AG20443 (cell line): ENCODE measurements around the gene PIK3CD.
A peak's percentile ranks its signal among the peaks of the same experiment; 100 is the strongest.
"Not testable (repeated sequence)": the region's sequence is repeated elsewhere in the genome, so short reads cannot be mapped to it uniquely, and the experiment has no call there.

ENCODE experiments used
- DNase-seq: peaks from one replicate; pipeline ENCODE4 v3.0.0; 2012; ENCODE audit warnings: low spot score, mixed read lengths

PIK3CD gene

DNA sequence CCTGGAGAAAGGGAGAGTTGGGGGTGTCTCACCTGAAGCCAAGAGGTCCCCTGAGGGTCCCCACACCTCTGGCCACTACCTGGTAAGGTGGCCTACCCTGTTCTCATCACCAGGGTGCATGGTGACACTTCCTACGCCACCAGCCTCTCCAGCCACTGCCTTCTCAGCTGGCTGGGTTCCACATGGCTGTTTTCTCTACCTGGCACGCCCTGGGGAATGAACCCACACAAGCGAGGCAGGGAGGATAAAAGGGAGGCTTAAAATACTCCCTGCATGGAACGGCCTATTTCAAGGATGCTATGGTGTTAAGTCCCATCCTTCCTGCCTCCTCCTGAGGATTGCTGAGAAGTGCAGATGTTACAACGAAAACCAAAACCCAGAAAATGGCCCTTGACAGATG lies 84.7 kb downstream of the PIK3CD start:
- no peak for DNase-seq

DNA sequence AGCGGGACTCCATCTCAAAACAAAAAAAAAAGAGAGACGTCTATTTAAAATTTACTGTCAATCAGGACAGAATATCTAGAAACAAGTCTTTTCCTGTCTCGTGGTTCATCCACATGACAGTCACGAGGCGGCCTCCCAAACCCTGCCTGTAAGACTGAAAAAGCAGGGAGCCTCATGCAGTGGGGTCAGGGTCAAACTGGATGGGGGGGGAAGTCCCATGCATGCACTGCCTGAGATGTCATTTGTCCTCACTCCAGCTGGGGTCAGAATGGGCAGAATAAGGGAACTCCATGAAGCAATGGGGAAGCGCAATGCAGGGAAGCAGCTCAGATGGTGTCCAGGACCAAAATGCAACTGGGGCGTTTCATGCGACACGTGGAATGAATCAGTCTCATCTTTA lies 85.5 kb downstream of the PIK3CD start:
- no peak for DNase-seq

DNA sequence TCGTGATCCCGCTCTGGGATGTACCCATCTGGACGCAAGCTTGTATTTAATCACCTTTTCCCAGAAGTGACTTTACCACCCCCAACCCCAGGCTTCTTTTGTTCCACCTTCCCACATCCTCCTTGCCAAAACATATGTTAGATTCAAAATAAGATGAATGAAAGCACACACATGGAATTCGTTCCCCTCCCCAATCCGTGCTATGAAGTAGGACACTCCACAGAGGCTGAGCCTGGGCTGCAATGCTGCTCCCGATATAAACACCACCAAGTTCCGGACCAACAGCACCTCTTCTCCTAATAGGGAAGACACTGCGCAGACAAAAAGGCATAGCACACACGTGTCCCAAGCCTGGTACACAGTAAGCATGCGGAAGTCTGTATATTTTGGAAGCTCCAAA lies 86.1 kb downstream of the PIK3CD start:
- DNase-seq = no peak

DNA sequence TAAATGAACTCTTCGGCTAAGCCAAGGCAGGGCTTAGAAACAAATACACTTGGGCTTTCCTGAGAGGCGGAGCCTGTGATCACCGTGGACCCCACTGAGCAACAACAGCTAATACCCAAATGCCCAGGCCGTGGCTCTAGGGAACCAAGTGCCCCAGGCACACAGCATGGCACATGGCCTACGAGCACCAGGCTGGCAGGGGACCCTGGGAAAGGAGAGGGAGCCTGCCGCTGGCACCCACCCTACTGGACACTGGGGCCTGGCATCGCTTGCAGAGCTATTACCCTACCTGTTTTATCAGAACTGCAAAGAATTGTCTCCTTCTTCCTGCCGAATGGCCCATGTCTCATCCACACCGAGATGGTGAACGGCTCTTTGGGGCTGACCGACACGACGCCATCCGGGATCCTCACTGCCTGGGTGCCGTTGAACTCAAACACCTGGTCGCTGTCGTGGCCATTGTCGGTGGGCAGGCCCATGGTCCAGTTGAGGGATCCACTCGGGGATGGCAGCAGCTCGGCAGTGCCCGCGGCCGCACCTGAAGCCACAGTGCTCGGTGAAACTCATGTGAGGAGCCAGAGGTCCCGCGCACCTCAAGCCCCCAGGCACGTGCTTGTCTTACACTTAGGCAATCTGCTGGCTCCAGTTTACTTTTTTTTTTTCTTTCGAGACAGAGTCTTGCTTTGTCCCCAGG lies 92.7 kb downstream of the PIK3CD start:
- DNase-seq = no peak

DNA sequence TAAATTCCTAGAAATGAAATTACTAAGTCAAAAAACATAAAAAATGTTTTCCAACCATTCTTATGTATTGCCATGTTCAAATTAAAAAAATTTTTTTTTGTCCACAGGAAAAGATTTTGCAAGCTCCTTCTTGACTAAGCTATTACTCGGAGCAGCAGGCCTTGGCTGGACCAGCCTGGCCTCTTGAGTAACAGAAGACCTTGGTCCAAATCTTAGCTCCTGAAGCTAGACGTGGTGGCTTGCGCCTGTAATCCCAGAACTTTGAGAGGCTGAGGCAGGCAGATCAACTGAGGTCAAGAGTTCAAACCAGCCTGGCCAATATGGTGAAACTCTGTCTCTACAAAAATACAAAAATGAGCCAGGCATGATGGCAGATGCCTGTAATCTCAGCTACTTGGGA lies 94.7 kb downstream of the PIK3CD start:
- no peak for DNase-seq

DNA sequence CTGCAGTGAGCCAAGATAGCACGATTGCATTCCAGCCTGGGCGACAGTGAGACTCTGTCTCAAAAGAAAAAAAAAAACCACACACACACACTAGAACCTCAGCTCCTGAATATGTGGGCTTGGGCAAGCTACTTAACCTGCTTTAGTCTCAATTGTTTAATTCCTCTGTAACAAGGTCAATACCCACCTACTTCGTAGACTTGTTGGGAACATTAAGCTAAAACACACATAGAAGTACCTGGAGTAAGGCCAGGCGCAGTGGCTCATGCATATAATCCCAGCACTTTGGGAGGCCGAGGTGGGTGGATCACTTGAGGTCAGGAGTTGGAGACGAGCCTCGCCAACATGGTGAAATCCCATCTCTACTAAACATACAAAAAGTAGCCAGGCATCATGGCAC lies 95.1 kb downstream of the PIK3CD start:
- DNase-seq = no peak

DNA sequence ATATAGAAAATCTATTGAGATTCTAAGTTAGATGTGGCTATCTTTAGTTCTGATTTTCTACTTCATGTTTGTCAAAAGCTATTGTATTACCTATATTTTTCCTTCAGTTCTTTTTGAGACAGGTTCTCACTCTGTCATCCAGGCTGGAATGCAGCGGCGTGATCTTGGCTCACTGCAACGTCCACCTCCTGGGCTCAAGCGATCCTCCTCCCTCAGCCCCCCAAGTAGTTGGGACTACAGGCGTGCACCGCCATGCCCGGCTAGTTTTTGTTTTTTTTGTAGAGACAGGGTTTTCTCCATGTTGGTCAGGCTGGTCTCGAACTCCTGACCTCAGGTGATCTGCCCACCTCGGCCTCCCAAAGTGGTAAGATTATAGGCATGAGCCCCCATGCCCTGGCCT lies 96.9 kb downstream of the PIK3CD start:
- not testable (repeated sequence) for DNase-seq

DNA sequence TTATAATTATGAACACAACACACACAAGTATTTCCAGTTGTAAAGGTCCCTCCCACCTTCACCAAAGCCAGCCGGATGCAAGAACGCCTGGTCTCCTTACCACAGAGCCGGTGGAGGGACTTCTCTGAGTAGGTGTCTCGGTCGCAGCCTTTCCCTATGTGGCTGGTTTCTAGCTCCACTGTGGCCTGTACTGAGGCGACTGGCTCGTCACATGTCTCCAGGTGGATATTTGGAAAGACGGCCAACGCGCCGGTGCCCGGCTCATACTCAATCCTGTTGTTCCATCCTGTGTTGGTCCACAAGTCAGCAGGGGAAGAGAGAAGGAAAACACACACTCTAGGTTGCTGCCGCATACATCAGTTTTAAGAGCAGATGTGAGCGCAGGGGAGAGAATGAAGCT lies 97.8 kb downstream of the PIK3CD start:
- DNase-seq = no peak

DNA sequence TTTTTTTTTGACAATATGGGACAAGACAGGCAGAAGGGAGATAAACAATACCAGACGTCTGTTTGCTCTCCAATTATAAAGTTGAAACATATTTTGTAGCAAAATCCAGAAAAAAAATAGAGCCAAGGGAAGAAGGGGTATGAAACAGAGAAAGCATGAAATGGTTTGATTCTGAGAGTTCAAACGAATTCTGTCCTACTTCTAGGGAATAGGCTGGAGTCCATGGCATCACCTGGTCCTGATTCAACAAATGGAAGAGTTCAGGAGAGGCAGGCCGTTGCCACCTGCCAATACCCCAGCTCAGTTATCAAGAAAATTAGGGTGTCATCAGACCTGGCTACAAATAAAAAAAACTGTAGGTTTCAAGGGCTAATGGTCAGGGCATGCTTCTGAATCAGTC lies 100.4 kb downstream of the PIK3CD start:
- DNase-seq = no peak

DNA sequence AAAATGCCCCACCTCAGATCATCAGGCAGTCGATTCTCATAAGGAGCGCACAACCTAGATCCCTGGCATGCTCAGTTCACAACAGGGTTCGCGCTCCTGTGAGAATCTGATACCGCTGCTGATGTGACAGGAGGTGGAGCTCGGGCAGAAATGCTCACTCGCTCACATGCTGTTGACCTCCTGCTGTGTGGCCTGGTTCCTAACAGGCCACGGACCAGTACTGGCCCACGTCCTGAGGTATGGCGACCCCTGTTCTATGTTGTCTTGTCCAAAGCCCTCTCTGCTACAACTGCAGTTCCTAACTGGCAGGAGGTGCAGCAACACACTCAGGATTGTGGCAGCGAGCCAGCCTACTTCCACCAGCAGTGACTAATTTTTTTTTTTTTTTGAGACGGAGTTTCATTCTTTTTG lies 101.6 kb downstream of the PIK3CD start:
- DNase-seq = peak; percentile 79

DNA sequence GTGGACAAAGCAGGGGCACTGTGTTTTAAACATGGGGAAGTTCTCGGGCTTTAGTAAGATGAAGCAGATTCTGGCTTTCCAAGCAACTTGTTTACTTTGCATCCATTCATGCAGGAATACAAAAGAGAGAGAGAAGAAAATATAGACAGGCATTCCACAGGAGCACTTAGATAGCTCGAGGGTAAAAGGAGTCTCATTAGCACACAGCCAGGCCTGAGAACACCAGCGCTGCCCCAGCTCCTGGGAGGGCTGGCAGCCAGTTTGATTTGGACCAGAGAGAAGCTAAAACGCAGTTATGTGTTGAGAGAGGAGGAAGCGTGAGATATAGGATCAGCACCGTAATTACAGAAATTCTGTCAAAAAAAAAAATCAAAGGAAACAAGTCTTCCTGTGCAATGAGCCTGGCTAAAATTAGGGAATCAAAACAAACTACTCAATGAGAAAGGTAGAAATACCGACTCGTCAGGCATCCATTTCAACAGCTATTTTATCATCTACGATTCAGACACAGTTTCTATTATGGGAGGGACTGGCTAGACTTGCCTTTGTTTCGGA lies 104.0 kb downstream of the PIK3CD start:
- no peak for DNase-seq

DNA sequence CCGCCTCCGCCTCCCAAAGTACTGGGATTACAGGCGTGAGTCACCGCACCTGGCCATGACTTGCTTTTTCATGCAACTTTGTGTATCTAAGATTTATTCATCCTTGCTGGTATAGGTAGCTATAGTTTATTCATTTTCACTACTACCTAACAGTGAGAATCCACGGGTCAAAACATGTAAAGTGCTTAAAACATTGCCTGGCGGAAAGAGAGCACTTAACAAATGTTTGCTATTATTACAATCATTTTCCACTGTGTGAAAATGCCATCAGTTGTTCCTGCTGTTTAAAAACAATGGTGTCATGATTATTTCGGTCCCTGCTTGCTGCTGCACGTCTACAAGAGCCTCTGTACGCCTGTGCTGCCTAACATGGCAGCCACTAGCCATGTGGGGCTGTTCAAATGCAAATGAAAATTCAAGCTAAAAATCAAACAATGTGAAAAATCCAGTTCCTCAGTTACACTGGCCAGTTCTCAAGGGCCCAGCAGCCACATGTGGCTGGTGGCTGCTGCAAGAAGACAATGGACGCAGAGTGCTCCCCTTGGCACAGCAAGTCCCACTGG lies 107.1 kb downstream of the PIK3CD start:
- no peak for DNase-seq

DNA sequence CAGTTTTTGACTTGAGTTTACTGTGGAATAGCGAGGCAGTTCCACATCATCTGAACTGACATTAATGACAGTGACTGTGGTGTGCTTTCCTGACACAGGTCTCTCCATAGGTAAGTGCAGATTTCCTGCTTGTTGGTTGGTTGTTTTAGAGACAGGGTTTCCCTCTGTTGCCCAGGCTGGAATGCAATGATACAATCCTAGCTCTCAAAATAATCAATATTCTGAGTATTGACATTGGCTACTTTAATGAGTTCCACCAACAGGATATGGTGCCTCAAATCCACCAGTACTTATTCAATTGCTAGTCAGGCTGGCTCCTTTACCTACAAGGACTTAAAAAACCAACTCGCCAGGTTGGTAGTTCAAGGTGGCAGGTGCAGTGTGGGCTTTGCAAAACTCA lies 108.4 kb downstream of the PIK3CD start:
- no peak for DNase-seq

DNA sequence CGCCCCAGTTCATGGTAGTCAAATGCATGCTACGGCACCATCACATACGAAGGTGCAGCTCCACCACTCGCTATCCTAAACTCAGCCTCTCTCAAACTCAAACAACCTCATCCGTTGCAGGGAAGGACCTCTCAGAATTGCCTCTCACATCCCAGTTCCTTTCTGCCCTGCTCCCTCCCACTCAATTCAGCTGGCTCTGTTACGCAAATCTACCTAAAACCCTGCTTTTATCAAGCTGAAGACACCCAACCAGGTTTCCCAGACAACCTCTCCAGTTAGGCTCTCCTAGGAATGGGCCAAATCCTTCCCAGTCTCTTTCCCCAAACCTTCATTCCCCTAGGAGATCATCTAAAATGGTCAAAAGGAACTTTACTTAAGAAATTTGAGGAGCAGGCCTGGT lies 109.3 kb downstream of the PIK3CD start:
- DNase-seq = no peak

DNA sequence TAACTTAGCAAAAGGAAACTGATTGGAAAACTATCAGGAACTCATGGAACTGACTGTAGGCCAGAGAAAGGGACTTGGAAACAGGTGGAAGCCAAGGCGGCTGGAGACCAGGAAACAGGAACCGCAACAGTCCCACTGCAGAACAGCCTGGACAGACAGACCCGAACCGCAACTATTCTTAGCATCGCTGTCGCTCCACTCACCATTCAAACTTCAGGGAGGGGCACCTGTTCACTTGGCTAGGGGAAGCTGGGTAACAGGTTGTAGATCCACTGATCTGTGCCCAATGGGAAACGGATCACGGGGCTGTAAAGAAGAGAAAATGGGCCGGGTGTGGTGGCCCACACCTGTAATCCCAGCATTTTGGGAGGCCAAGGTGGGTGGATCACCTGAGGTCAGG lies 110.3 kb downstream of the PIK3CD start:
- no peak for DNase-seq

DNA sequence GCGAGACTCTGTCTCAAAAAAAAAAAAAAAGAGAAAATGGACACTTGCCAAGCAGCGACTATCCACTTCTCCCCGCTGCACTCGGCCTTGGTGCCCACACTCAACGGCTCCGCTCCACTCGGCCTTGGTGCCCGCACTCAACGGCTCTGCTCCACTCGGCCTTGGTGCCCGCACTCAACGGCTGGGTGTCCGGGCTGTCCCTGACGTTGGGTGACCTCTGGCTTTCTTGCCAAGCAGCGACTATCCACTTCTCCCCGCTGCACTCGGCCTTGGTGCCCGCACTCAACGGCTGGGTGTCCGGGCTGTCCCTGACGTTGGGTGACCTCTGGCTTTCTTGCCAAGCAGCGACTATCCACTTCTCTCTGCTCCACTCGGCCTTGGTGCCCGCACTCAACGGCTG lies 110.9 kb downstream of the PIK3CD start:
- not testable (repeated sequence) for DNase-seq

DNA sequence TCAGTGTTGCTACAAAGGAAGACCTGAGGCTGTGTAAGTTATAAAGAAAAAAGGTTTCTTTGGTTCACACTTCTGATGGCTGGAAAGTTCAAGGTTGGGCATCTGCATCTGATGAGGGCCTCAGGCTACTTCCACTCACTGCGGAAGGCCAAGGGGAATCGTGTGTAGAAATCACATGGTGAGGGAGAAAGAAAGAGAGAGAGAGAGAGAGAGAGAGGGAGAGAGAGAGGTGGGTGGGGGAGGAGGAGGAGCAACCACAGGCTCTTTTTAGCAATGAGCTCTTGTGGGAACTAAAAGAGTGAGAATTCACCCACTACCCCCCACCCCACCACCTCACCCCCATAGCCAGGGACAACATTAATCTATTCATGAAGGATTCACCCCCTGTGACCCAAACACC lies 112.4 kb downstream of the PIK3CD start:
- DNase-seq = no peak

DNA sequence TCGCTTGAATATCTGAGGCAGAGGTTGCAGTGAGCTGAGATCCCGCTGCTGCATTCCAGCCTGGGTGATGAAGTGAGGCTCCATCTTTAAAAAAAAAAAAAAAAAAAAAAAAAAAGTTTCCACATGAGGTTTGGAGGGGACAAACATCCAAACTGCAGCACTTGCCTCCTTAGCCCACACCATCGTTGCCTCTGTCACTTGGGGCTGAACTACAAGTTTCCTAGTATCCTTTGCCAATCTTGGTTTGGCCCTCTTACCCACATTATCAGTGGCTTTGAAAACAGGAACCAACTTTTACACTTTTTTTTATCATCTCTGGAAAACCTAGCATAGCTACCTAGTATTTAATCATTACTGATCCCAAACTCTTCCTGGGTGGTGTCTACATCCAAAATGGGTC lies 113.0 kb downstream of the PIK3CD start:
- no peak for DNase-seq

DNA sequence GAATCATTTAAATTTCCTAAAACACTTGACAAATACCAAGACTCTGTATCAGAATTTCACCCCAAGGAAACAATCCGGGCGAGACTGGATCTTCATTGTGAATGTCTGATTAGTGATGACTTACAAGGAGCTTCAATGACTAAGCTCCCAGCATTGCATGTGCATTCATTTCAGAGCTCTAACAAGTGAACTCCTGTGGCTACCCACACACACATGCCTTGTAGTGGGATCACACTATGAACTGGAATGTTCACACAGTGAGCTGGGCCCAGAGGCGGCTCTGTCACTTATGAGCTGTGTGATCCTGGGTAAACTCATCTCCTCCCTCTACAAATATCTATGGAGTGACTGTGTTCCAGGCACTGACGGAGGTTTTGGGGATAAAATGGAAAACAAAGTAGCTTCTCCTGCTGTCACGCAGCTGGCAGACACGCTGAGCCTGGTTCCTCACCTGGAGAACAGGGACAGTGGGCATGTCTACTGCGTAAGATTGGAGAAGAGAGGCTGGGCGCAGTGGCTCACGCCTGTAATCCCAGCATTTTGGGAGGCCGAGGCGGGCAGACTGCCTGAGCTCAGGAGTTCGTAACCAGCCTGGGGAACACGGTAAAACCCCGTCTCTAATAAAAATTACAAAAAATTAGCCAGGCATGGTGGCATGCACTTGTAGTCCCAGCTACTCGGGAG lies 115.4 kb downstream of the PIK3CD start:
- DNase-seq = peak; percentile 91

DNA sequence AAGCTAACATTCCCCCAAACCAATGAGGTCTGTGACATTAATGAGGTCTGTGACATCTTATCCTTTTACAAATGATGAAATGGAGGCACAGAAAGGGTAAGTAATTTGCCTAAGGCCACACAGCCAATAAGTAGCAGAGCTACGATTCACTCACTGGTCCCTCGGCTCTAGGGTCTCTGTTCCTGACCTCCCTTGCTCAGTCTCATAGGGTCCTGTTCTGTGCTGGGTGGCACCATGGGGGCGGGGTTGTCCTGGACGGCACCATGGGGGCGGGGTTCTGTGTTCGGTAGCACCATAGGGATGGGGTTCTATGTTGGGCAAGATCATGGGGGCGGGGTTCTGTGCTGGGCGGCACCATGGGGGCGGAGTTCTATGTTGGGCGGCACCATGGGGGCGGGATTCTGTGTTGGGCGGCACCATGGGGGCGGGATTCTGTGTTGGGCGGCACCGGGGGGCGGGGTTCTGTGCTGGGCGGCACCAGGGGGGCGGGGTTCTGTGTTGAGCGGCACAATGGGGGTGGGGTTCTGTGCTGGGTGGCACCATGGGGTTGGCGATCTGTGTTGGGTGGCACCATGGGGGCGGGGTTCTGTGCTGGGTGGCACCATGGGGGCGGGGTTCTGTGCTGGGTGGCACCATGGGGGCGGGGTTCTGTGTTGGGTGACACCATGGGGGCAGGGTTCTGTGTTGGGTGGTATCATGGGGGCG lies 116.6 kb downstream of the PIK3CD start:
- no peak for DNase-seq

DNA sequence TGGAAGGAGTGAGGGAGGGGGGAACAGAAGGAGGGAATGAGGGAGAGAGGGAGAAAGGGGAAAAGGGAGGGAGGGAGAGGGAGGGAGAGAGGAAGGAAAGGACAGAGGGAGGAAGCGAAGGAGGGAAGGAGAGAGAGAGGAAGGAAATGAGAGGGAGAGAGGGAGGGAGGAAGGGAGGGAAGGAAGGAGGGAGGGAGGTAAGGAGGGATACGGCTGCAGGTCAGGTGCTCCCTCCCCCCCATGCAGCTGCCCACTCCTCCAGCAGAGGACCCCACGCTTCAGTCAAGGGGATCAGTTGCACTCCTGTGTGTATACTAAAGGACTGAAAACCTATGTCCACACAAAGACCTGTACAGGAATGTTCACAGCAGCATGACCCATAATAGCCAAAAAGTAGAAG lies 117.5 kb downstream of the PIK3CD start:
- no peak for DNase-seq

DNA sequence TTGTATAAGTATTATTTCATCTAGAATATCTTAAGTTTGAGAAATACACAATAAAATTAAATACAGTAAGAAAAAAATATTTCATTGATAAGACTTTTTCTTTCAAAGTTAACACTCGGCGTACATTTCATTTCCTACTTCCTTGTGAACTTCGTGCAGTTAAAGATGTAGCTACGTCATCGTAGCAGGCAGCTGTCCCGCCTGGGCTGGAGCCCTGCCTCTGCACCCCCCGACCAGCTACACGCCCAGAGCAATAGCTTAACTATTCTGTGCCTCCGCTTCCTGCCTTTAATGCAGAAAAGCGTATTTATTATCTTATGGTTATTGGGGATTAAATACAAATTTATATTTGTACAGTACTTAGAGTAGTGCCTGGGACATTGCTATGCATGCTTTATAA lies 118.8 kb downstream of the PIK3CD start:
- DNase-seq = no peak
